Measurements from ENCODE around the gene NUDT17.
"Not testable (repeated sequence)": the region's sequence is repeated elsewhere in the genome, so short reads cannot be mapped to it uniquely, and the experiment has no call there.

DNA sequence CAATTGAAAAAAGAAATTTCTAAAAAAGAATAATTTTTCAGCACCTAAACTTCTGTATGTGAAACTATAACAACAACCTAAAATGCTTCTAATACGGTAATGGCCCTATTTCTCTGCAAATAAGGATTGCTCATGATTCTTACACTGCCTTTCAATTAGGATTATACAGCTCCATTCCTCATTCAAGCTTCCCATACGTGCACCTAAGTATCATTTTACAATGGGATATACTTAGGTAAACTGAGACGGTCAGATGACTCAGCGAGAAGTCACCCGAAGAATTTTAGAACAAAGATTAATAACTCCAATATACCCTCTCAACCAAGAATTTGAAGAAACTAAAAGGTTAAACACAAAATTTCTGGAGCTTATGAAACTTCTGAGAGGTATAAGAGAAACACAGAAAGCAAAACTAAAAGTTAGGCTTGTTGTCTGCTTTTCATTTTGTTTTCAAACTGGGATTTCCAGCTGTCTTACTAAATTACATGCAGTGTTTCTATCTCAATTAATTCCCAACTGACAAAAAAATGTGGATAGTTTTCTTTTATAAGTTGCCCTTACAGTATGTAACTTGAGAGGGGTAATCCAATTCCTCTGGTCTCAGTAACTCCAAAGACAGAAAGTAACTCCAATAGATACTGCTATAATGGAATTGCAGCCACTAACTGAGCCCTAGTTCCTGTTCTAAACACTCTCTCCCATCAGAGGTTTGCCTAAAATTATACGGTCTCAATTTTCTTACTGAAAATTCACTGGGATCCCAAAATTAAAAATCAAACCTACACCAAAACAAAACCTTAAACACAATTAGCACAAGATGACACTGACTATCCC lies 32.2 kb upstream of the NUDT17 start:
- TF ChIP-seq EP300 (conservative IDR thresholded peaks at IDR 0.05; ENCODE audit: poor library complexity, severe bottlenecking); TAF1 (IDR thresholded peaks at IDR 0.05; ENCODE audit: low read depth); EZH2 (IDR thresholded peaks at IDR 0.05; ENCODE audit: borderline replicate concordance, insufficient read depth, low read length, poor library complexity, severe bottlenecking); SMC3 (conservative IDR thresholded peaks at IDR 0.05; ENCODE audit: poor library complexity); POLR2AphosphoS5 (IDR thresholded peaks at IDR 0.05); RAD21 (conservative IDR thresholded peaks at IDR 0.05); MXI1 (conservative IDR thresholded peaks at IDR 0.05; ENCODE audit: poor library complexity, severe bottlenecking): not testable (repeated sequence)
- TF ChIP-seq, protein P1, sequence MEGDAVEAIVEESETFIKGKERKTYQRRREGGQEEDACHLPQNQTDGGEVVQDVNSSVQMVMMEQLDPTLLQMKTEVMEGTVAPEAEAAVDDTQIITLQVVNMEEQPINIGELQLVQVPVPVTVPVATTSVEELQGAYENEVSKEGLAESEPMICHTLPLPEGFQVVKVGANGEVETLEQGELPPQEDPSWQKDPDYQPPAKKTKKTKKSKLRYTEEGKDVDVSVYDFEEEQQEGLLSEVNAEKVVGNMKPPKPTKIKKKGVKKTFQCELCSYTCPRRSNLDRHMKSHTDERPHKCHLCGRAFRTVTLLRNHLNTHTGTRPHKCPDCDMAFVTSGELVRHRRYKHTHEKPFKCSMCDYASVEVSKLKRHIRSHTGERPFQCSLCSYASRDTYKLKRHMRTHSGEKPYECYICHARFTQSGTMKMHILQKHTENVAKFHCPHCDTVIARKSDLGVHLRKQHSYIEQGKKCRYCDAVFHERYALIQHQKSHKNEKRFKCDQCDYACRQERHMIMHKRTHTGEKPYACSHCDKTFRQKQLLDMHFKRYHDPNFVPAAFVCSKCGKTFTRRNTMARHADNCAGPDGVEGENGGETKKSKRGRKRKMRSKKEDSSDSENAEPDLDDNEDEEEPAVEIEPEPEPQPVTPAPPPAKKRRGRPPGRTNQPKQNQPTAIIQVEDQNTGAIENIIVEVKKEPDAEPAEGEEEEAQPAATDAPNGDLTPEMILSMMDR (IDR thresholded peaks at IDR 0.05; ENCODE audit: poor library complexity, severe bottlenecking), result not testable (repeated sequence)
- TF ChIP-seq, protein P2, sequence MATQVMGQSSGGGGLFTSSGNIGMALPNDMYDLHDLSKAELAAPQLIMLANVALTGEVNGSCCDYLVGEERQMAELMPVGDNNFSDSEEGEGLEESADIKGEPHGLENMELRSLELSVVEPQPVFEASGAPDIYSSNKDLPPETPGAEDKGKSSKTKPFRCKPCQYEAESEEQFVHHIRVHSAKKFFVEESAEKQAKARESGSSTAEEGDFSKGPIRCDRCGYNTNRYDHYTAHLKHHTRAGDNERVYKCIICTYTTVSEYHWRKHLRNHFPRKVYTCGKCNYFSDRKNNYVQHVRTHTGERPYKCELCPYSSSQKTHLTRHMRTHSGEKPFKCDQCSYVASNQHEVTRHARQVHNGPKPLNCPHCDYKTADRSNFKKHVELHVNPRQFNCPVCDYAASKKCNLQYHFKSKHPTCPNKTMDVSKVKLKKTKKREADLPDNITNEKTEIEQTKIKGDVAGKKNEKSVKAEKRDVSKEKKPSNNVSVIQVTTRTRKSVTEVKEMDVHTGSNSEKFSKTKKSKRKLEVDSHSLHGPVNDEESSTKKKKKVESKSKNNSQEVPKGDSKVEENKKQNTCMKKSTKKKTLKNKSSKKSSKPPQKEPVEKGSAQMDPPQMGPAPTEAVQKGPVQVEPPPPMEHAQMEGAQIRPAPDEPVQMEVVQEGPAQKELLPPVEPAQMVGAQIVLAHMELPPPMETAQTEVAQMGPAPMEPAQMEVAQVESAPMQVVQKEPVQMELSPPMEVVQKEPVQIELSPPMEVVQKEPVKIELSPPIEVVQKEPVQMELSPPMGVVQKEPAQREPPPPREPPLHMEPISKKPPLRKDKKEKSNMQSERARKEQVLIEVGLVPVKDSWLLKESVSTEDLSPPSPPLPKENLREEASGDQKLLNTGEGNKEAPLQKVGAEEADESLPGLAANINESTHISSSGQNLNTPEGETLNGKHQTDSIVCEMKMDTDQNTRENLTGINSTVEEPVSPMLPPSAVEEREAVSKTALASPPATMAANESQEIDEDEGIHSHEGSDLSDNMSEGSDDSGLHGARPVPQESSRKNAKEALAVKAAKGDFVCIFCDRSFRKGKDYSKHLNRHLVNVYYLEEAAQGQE (IDR thresholded peaks at IDR 0.05; ENCODE audit: borderline replicate concordance), result not testable (repeated sequence)

Measured in neural cell (in vitro differentiated cells).